A549 (cell line): ENCODE results near the gene SLC26A6.

Experiments used
- EP300 ChIP-seq, 2 experiments: fragments of >200 bp; sonication (Bioruptor Twin); formaldehyde crosslinking; IDR thresholded peaks; 2 replicates in 1 of 2; 3 replicates in 1 of 2; pipeline ENCODE4 v1.6.1; 2016 to 2017
- POLR2AphosphoS2 ChIP-seq: conservative IDR thresholded peaks from 2 replicates; pipeline ENCODE4 v1.6.1; 2012; ENCODE audit warnings: low read length, improper control_type of control experiment, inconsistent platforms
- TF ChIP-seq, protein P1 (sequence below): fragments of >200 bp; sonication (Bioruptor Twin); formaldehyde crosslinking; IDR thresholded peaks from 3 replicates; pipeline ENCODE4 v1.5.1; 2016
- TF ChIP-seq, protein P2 (sequence below): fragments of 150-350 bp; IDR thresholded peaks from 2 replicates; pipeline ENCODE4 v1.6.1; 2014; ENCODE audit warnings: low read depth, mild to moderate bottlenecking, low read length
- TF ChIP-seq, protein P3 (sequence below): fragments of 200-600 bp; sonication (generic); IDR thresholded peaks from 2 replicates; pipeline ENCODE4 v1.6.1; 2016; ENCODE audit warnings: antibody characterized with exemption, mild to moderate bottlenecking, moderate library complexity

DNA sequence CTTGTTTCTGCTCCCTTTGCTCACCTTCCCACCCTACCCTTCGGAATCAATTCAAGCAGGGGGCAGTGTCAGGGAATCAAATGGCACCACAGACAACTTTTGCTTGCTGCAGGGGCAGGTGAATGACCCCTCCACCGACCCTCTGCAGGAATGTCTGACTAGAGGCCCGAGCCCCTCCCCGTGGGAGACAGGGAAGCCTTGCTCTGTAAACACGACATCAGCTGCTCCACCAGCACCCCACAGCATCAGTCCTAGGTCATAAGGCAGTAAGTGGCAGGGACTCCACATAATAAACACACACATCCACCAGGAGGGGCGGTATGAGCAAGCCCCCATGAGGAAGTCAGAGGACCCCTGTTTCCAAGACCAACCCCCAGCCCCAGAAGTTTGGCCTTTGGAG is 2.0 kb upstream of the SLC26A6 start:
- TF ChIP-seq, protein P1, sequence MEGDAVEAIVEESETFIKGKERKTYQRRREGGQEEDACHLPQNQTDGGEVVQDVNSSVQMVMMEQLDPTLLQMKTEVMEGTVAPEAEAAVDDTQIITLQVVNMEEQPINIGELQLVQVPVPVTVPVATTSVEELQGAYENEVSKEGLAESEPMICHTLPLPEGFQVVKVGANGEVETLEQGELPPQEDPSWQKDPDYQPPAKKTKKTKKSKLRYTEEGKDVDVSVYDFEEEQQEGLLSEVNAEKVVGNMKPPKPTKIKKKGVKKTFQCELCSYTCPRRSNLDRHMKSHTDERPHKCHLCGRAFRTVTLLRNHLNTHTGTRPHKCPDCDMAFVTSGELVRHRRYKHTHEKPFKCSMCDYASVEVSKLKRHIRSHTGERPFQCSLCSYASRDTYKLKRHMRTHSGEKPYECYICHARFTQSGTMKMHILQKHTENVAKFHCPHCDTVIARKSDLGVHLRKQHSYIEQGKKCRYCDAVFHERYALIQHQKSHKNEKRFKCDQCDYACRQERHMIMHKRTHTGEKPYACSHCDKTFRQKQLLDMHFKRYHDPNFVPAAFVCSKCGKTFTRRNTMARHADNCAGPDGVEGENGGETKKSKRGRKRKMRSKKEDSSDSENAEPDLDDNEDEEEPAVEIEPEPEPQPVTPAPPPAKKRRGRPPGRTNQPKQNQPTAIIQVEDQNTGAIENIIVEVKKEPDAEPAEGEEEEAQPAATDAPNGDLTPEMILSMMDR: no peak
- TF ChIP-seq EP300 (IDR thresholded peaks at IDR 0.05) (no peak), POLR2AphosphoS2 (no peak)
- TF ChIP-seq, protein P2, sequence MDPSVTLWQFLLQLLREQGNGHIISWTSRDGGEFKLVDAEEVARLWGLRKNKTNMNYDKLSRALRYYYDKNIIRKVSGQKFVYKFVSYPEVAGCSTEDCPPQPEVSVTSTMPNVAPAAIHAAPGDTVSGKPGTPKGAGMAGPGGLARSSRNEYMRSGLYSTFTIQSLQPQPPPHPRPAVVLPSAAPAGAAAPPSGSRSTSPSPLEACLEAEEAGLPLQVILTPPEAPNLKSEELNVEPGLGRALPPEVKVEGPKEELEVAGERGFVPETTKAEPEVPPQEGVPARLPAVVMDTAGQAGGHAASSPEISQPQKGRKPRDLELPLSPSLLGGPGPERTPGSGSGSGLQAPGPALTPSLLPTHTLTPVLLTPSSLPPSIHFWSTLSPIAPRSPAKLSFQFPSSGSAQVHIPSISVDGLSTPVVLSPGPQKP: no peak
- TF ChIP-seq, protein P3, sequence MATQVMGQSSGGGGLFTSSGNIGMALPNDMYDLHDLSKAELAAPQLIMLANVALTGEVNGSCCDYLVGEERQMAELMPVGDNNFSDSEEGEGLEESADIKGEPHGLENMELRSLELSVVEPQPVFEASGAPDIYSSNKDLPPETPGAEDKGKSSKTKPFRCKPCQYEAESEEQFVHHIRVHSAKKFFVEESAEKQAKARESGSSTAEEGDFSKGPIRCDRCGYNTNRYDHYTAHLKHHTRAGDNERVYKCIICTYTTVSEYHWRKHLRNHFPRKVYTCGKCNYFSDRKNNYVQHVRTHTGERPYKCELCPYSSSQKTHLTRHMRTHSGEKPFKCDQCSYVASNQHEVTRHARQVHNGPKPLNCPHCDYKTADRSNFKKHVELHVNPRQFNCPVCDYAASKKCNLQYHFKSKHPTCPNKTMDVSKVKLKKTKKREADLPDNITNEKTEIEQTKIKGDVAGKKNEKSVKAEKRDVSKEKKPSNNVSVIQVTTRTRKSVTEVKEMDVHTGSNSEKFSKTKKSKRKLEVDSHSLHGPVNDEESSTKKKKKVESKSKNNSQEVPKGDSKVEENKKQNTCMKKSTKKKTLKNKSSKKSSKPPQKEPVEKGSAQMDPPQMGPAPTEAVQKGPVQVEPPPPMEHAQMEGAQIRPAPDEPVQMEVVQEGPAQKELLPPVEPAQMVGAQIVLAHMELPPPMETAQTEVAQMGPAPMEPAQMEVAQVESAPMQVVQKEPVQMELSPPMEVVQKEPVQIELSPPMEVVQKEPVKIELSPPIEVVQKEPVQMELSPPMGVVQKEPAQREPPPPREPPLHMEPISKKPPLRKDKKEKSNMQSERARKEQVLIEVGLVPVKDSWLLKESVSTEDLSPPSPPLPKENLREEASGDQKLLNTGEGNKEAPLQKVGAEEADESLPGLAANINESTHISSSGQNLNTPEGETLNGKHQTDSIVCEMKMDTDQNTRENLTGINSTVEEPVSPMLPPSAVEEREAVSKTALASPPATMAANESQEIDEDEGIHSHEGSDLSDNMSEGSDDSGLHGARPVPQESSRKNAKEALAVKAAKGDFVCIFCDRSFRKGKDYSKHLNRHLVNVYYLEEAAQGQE: no peak
